Neural cell (in vitro differentiated cells): ENCODE data around the gene TNFAIP8L3.

Experiments used
- CTCF ChIP-seq: fragments of 450-650 bp; IDR thresholded peaks from 2 replicates; pipeline ENCODE4 v1.5.1; 2014; ENCODE audit warnings: antibody characterized with exemption, mild to moderate bottlenecking, moderate library complexity; ENCODE audit not compliant: poor library complexity, severe bottlenecking
- POLR2AphosphoS5 ChIP-seq: IDR thresholded peaks from 2 replicates; pipeline ENCODE4 v1.6.1; 2012

GRCh38 chr15:51025454-51025846 is 69.3 kb downstream of the TNFAIP8L3 start:
- no peak for TF ChIP-seq CTCF
- TF ChIP-seq POLR2AphosphoS5, result no peak
